HG02943 (cell line): Measurements from ENCODE around the gene MAP3K20.
"Not testable (repeated sequence)": the region's sequence is repeated elsewhere in the genome, so short reads cannot be mapped to it uniquely, and the experiment has no call there.

Experiments
- ATAC-seq: cut with Tn5 transposase; IDR thresholded peaks from one replicate; pipeline ENCODE4 v1.9.1; 2021; ENCODE audit warnings: mild to moderate bottlenecking, low read depth, moderate library complexity; ENCODE audit not compliant: unreplicated experiment

MAP3K20 gene

GRCh38 chr2:173079973-173080860 is 4.6 kb downstream of the MAP3K20 start:
- no peak for ATAC-seq

DNA sequence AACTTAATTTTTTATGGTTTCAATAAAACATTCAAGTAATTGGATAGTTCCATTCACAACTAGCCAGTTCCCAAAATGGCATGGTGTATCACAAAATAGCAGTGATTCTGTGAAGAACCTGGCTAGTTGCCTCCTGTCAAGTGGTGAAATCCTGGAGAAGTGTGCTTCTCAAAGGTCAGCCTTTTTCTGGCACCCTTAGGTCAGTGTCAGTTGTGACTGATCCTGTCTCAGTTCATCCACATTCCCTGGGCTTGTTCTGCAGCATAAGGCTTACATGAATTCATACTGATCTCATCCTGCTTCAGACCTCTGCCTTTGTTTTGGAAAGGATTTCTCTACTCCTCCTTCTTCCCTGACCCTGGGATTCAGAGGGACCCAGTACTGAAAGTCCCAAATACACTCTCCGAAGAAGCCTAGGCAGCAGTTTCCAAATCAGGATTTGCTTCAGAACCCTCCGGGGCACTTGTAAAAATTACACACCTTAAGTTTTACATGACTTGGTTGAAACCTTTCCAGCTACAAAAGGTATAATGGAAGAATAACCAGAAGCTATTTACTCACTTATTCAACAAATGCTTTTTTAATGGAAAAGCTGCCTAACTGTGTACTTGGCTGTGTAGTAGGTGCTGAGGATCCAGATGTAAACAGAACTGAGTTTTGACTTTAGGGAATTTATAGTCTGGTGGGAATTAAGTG is 11.0 kb downstream of the MAP3K20 start:
- ATAC-seq: no peak

GRCh38 chr2:173087214-173087581 is 11.6 kb downstream of the MAP3K20 start:
- no peak for ATAC-seq

- ATAC-seq: no peak
Observed at GRCh38 chr2:173087793-173088496, 12.3 kb downstream of the MAP3K20 start.

DNA sequence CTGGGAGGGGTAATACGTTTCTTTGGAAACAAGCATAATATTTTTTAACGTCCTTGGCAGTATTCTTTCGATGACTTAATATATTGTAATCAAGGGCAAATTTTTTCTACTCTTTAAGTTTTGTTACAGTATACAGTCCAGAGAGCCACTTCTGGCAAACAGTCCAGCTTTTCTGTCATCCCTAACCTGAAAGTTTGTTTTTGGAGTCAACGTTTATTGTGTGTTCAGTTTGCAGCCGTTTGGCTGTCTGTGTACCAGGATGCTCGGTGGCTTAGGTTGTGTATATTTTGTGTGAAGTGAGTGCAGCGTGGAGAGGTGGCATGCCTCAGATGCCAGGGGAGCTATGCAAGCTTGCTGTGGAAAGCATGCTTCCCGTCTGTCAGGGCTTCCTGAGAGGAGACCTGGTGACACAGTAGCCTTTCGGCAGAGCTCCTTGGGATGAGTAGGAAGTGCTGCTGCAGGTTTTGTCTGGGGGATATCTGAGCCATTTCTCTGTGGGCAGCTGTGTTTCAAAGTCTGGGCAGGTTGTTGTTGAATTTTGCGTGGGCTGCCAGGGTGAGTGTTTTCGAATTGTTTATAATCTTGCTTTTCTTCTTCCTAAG is 14.7 kb downstream of the MAP3K20 start:
- no peak for ATAC-seq

- no peak for ATAC-seq
Observed at GRCh38 chr2:173090973-173091660, 15.5 kb downstream of the MAP3K20 start.

GRCh38 chr2:173091910-173092309 is 16.3 kb downstream of the MAP3K20 start:
- no peak for ATAC-seq

DNA sequence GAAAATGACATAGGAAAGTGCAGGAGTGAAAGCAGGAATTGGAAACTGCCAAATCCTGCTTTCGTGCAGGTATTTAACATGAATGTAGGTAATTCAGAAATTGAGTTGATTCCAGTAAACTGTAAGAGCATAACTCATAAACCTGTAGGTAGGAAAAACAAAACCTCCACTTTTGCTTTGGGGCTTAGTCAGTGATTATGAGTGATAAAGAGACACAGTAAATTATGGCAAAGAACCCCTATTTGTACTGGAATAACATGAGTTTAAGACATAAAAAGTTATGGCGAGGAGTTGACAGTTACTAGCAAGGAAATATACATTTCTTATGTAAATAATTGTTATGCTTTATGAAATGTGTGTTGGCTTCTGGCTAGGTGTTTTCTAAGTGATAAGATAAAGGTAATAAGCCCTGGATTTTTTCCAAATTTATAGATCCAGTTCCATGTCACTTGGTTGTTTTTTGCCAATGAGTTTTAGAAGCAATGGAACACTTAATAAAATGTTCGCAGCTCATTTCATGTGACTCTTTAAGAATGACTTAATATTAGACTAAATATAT is 17.3 kb downstream of the MAP3K20 start:
- no peak for ATAC-seq

DNA sequence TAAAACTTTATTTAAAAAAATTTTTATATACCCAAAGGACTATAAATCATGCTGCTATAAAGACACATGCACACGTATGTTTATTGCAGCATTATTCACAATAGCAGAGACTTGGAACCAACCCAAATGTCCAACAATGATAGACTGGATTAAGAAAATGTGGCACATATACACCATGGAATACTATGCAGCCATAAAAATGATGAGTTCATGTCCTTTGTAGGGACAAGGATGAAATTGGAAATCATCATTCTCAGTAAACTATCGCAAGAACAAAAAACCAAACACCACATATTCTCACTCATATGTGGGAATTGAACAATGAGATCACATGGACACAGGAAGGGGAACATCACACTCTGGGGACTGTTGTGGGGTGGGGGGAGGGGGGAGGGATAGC is 18.0 kb downstream of the MAP3K20 start:
- not testable (repeated sequence) for ATAC-seq

DNA sequence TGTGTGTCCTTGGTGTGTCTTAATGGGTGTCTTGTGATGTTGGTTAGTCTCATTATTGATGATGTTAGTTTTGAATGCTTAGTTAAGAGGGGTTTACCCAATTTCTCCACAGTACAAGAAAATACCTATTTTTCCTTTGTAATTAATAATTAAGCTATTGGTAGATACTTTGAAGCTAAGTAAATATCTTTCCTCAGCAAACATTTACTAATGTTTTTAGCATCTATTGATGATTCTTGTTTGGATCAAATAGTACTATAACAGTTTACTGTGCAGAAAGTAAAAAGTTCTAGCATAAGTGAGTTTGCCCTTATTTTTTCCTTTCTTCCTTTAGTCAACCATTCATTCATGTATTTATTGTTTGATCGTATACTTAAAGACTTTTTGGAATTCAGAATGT is 19.1 kb downstream of the MAP3K20 start:
- no peak for ATAC-seq

- no peak for ATAC-seq
Observed at GRCh38 chr2:173095356-173095755, 19.7 kb downstream of the MAP3K20 start.

DNA sequence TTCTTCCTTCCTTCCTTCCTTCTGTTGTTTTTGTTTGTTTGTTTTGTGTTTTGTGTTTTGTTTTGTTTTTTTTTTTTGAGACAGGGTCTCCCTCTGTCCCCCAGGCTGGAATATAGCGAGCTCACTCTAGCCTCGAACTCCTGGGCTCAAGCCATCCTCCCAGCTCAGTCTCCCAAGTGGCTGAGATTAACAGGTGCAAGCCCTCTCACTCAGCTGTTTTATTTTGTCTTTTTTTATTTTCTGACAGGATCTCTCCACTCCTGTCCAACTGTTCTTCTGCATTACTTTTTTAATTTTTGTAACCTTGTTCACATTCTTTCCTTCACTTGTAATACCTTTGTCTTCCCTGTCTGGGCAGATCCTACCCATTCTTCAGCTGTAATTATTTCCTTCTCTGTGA is 23.6 kb downstream of the MAP3K20 start:
- no peak for ATAC-seq

GRCh38 chr2:173099804-173100203 is 24.2 kb downstream of the MAP3K20 start:
- ATAC-seq: no peak

GRCh38 chr2:173101687-173102086 is 26.0 kb downstream of the MAP3K20 start:
- no peak for ATAC-seq

GRCh38 chr2:173104156-173104555 is 28.5 kb downstream of the MAP3K20 start:
- ATAC-seq: no peak

DNA sequence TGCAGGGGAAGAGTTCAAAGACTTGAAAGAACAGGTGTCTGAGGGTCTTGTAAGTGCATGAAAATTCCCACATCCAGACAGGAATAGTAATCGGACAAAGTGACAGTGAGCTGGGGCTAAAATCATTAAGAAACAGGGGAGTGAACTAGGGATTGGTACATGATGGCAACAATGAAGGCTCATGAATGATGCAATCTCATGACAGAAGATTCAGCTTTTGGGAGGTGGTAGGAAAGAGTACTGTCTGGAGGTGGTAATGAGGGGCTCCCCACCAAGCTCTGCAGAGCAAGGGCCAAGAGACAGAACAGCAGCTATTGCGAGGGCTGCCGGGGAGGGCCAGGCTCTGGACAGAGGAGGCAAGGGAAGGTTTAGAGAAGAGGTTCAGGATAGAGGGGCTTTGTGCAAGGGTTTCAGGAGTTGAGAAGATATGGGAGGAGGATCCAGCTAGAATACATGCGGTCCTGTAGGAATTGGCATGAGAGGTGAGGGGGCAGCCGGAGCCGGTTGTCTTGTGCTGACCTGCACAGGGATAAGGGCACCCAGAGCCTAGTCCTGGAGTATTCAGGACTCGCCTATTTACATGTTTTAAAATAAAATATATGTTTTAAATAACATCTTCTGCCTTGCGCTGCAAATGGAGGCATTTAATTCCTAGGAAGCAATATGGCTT is 31.4 kb downstream of the MAP3K20 start:
- no peak for ATAC-seq

DNA sequence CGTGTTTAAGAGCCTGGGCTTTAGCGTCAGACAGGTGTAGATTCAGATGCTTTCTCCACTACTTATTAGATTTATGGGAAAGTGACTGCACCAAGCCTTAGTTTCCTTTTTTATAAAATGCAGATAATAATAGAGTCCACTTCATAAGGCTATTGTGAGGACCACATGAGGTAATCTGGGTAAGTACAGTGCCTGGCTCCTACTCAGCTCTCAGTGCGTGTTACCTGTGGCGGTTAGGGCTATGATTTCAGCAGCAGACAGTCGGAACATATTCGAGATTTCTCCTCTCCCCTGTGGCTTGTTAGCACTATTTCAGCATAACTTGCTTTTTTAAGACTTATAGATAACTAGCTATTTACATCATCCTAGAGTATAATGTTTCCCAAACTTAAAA is 32.0 kb downstream of the MAP3K20 start:
- no peak for ATAC-seq

DNA sequence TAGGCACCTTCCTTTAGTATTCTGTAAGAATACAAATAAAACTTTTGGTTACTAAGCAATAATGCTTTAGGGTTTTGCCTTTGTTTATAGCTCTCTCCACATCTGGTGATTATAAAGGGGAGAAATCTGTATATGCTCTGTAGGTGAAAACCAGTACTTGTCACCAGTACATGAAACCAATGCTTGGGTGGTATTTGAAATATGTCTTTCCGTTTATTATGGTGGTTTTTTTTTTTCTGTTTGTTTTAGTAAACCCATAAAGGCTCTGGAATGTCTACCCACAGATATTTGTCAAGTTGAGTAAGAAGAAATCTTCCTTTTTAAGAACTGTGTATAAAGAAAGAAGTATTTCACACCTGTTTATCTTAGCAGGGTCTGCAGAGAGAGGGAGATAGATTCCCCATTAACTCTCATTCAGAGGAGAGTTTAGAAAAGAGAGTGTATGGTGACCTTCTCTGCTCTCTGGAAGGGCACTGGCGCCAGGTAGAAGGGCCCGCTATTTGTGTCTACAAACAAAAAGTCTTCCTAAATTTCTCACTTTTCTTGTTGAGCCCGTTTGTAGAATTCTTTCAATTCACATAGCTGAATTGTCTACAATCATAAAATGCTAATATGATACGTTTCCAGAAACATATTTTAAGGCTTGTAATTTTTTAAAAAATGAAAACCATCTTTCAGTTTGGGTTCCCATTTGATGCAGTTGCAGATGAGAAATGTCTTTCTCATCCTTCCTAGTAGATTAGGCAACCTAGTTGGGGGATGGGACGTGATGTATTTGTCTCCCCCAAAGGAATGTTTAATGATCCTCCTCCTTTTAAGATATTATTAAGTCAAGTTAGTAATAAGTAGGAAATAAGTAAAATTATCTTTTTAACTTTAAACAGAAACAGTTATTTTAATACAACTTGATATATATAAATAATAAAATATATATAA is 33.9 kb downstream of the MAP3K20 start:
- no peak for ATAC-seq
